NK-92 (cell line): ENCODE measurements around the gene SUN5.

Experiments
- DNase-seq: peaks from one replicate; lab custom pipeline; 2025; ENCODE audit not compliant: unreplicated experiment; lab: John Stamatoyannopoulos, UW

Gene SUN5

DNA sequence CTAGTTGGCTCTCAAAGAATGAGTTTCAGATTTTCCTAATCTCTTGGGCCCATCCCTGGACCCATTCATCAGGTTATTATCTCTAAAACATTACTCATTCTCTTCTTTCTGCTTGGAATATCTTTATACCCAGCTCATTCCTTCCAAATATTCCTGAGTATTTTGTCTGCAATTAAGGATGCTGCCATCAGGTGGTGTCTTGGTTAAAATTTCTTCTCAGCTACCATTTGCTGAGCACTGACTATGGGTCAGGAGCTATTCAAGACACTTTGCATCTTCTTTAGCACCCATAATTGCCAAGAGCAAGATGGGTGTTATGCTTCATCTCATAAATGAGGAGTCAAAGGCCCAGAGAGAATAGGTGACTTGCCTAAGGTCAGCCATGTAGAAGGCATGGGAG lies 8.4 kb downstream of the SUN5 start:
- no peak for DNase-seq

- DNase-seq = no peak
Measured at GRCh38 chr20:32993496-32994050, 10.7 kb downstream of the SUN5 start.

DNA sequence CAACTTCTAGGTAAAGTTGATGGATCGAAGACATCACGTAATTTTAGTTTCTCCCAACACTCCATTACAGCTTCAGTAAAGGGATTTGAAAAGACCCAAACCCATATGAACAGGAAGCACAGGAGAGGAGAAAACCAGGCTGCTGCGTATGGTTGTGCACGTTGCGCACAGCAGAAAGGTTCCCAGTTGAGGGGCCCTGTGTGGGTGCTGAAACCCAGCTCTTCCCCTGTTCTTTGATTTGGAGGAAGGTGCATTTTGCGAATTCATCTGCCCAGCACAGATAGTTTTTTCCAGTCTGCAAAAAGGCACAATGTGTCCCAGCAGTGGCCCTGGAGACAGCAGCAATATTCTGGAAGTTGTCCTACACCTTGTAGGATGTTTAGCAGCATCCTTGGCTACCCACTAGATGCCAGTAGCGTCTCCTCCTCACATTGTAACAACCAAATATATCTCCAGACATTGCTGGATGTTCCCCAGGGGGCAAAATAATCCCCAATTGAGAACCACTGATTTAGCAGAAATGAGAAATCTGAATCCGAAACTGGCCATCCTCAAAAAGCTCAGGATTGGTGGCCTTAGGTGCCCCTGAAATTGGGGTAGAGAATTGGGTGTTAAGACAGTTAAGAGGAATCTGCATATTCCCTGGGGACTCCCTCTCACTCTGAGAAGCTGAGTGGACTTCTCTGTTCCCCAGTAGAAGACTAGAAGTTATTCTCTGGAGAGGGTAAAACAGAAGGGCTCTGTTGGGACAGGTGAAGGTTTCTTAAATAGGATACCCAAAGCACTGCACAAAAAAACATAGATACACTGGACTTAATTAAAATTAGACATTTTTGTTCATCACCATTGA lies 12.2 kb downstream of the SUN5 start:
- no peak for DNase-seq

GRCh38 chr20:32991383-32991782 lies 12.8 kb downstream of the SUN5 start:
- no peak for DNase-seq

- no peak for DNase-seq
Measured at GRCh38 chr20:32990426-32990825, 13.8 kb downstream of the SUN5 start.

DNA sequence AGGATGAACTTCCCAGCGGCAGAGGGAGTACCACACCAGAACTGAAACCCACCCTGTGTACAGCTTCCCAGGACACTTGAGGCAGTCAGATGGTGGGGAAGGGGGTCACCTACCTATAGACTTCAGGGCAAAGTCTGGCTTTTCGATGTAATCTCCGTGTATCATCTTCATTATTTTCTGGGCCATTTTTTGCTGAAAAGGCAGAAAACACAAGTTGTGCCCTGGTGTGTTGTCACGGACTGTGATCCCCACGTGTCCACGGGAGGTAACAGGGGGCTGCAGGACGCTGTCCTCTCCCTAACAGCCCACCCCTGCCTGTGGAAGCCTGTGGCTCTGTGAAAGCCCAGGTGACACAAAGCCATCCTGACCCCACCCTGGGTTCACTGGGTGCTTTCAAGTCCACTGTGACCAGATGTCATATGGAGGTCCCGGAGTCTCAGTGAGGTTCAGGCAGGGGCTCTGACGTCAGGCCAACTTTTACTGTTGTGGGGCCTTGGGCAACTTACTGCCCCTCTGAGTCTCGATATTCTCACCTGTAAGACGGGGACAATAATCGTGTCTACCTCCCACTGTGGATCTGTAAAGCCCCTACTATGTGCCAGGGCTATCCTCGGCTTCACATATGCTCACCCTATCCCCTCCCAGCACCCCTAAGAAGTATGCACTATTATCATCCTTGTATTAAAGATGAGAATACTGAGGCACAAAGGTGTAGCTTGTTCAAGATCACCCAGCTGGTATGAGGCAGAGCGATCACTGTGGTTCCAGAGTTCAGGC lies 14.5 kb downstream of the SUN5 start:
- no peak for DNase-seq

DNA sequence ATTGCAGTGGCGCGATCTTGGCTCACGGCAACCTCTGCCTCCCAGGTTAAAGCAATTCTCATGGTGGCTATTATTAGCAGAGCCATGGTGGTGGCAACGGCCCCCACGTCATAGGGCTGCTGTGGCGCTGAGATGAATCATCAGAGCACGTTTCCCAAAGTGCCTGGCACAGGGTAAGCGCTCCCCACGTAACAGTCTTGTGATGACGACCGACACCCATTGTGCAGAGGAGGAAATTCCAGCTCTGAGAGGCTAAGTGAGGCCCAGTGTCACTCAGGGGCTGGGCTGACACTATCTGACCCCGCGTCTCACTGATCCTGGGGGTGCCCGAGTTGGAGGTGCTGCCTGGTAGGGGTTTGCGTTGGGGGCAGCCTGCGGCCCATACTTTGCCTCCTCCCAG lies 16.2 kb downstream of the SUN5 start:
- no peak for DNase-seq

- no peak for DNase-seq
Measured at GRCh38 chr20:32987044-32987825, 17.0 kb downstream of the SUN5 start.

DNA sequence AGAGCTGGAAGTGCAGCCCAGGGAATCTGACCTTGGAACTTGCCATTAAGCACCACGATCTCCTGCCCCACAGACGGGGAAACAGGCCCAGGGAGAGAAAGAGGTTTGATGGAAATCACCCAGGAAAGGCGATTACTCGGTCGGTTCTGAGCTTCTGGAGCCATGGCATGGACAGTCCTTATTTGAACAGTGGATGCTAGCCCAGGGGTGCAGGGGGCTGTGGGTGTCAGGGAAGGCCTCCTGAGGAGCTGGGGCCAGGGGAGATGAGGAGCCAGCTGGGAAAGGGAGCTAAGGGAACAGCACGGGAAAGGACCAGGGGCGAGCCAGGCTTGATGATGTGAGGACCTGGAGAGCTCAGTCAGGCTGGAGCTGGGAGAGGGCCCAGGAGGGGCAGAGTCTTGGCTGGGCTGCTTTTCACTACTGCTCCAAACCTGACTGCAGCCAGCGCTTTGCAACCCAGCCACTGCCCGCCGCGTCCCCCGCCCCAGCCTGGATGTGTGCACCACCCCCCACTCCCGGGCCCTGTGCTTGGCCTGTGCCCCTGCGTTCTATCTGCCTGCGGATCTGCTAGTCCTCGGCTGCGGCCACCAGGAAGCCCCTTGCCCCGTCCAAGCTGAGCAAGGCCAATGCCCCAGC lies 17.8 kb downstream of the SUN5 start:
- no peak for DNase-seq

GRCh38 chr20:32985596-32985995 lies 18.6 kb downstream of the SUN5 start:
- DNase-seq = no peak

DNA sequence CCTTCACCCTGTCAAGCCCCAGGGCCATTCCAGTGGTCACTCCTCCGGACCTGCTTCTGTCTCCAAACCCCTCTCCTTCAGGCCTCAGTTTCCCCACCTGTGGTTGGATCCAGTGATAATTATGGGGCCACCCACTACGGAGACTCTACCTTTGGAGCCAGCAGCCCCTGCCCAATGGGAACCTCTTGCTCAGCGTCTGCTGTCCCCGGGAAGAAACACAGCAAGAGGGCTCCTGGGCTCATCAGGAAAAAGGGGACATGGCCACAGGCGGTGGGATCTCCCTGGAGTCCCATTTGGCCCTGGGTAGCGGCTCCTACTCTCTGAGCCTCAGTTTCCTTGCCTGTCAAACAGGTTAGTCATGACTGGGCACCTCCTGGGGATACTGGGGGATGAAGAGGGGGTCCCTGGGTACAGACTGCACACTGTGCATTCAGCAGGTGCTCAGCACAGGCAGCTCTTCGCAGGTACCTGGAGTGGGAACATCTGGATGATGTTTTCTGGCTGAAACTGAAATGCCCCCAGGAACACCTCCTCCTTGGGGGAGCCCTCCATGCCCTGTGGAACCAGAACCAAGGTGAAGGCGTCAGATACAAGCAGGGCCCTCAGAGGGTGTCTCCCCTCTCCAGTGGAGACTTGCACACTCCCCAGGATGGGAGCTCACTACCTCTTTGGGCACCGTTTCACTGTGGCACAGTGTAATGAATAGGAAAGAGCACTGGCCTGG lies 19.4 kb downstream of the SUN5 start:
- DNase-seq = no peak

DNA sequence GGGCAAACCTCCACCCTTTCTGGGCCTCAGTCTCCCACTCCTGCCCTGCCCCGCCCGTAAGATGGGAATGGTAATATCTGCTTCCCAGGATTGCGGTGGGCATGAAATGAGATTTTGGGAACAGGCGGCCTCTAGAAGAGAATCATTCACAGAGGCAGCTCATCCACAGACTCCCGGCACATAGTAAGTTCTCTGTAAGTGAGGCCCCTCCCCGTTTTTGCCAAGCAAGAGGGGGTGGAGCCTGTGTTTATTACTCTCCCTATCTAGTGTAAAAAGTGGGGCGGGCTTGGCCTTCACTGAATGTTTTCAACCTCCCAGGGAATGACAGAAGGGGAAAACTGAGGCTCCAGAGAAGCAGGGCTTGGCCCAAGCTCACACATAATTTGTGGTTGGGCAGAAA lies 20.0 kb downstream of the SUN5 start:
- DNase-seq = no peak

DNA sequence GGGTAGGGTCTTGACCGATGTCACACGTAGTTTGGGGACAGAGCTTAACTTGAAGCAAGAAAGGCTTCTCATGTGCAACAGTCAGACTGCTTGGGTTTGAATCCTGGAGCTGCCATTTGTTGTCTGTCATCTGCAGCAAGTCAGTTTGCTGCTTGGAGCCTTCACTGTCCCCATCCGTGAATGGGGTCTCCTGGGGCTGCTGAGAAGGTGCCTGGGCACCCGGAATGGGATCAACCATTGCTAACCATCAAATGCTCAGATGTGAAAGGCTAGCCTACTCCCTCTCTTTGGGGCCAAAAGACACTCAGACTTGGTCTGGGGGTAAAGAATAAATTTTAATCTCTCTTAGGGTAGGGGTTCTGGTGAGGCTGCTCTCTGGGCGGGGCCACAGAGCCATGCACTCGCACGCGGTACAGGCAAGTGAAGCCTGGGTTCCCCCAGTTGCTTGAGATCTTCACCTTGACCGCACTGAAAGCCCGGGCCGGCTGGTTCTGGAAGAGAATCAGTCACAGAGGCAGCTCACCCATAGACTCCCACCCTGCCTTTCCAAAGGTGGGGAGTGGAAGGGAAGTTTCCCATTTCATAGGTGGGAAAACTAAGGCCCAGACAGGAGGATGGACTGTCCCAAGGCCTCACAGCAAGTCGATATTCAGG lies 20.6 kb downstream of the SUN5 start:
- no peak for DNase-seq

- no peak for DNase-seq
Measured at GRCh38 chr20:32982617-32983458, 21.4 kb downstream of the SUN5 start.

DNA sequence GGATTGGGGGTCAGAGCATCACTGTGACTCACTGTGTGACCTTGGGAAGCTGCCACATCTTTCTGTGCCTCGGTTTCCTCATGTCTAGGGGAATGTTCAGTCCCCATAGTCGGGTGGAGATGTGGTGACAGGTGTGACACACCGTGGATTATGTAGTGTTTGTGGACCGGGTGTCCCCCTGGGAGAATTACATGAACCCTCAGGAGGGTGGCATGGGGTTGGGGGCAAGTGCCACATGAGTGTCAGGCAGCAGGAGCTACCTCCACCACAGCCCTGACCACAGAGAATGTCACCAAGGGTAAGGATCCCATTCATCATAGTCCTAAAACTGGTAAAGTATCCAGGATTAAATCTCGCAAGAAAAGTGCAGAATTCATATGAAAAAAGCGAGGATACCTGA lies 23.2 kb downstream of the SUN5 start:
- DNase-seq = no peak

DNA sequence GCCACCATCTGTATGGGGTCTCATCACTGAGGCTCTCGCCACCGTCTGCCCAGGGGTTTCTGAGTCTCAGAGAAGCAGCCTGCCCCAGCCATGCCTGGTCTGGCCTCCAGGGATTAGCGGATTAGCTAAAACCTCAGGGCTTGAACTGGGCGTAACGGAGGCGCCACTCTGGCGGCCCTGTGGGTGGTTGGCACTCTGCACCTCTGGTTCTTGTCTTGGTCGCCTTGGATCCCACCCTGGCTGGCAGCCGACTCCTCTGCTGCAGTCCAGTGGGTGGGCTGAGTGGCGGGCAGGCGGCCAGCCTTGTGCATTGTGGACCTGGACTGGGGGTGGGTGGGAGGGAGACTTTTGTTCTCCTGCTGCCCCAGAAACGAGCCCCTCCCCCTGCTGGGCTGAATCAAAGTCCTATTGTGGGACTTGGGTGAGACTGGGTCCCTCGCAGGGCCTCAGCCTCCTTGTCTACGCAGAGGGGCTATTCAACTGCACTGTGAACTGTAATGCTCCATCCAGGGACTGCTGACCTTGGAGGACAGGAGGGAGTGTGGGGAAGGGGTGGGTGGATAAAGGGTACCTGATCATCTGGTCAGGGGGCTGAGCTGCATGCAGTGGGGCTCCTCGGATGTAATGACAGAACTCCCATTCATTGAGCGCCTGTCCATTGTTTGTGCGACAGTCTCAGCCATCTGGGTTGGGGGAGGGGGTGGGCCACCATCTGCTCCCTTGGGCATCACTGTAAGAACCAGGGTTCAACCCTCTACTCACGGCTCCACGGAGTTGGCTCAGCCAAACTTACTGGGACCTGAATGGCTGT lies 23.9 kb downstream of the SUN5 start:
- no peak for DNase-seq

DNA sequence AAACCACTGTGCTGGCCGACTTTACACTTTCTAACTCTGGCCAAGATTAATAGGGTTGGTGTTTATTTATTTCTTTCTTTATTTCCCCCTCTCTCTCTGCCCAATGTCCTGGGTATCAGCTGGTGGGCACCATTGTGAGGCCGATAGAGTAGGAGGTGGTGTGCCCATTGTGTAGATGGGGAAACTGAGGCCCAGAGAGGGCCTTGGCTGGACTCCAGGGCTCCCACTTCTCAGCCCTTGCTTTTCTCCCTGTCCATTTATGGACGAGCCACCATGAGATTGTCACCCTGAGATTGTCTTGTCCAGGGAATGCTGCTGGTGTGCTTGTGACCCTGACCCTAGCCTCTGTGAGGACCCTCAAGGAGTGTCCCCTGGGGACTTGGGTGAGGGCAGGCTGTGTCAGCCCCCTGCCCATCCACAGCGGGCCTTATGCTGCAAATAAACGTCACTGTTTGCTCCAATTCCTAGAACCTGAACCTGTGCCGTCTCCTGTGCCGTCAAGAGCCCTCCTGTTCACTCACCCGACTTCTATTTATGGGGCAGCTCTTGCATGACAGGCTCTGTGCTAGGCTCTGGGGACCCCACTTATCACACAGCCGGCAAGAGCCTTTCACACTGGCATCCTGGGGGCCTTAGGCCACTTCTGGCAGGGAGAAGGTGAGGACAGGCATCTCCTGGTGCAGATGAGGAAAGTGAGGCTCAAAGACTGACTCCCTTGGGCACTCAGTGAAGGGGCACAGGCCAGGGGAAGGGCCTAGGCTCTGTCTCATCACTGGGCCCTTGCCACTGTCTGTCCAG lies 24.8 kb downstream of the SUN5 start:
- no peak for DNase-seq
